ENCODE measurements around the gene CACNG8.
"Not testable (repeated sequence)": the region's sequence is repeated elsewhere in the genome, so short reads cannot be mapped to it uniquely, and the experiment has no call there.

The CACNG8 gene

DNA sequence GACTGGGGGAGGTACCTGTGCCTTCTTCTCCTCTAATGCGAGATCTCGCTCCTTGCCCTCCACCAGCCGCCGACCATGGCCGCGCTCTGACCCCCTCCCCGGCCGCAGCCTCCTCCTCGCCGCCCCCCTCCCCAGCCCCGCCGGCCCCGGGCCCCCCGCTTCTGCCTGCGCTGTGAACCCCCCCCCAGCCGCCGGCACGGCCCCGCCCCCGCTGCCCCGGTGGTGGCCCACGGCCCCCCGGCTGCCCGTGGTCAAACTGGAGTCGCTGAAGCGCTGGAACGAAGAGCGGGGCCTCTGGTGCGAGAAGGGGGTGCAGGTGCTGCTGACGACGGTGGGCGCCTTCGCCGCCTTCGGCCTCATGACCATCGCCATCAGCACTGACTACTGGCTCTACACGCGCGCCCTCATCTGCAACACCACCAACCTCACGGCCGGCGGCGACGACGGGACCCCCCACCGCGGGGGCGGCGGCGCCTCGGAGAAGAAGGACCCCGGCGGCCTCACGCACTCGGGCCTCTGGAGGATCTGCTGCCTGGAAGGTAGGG lies at the start of gene CACNG8:
Gene CACNG8 (plus strand): TSS at position 51 of the 545 bp plus-strand sequence.
- Mint-ChIP-seq H3K36me3 (no peaks in the 10 kb centered on the region), H3K9me3 (no peaks in the 10 kb centered on the region), H3K4me1 (peaks cover 32% of the 10 kb centered on the region), H3K4me3 (no peak within 1 kb of the TSS), H3K27ac (no peak within 1 kb of the TSS)
- DNase-seq (ENCODE audit: low spot score in 2 of 2) (no peak), ATAC-seq (no peak)

GRCh38 chr19:53915000-53915399 lies 47.7 kb upstream of the CACNG8 start:
- H3K9me3 Mint-ChIP-seq, result peaks cover 3% of the 10 kb centered on the region
- H3K4me1 Mint-ChIP-seq, result peaks cover 8% of the 10 kb centered on the region
- H3K36me3 Mint-ChIP-seq, result no peaks in the 10 kb centered on the region
- H3K4me3 Mint-ChIP-seq, result no peak overlapping the region
- H3K27ac Mint-ChIP-seq, result no peak overlapping the region
- ATAC-seq, result no peak
- DNase-seq (ENCODE audit: low spot score in 2 of 2), result no peak

- DNase-seq (ENCODE audit: low spot score in 2 of 2), result no peak
- Mint-ChIP-seq H3K4me3 (no peak overlapping the region), H3K4me1 (no peaks in the 10 kb centered on the region), H3K9me3 (peaks cover 3% of the 10 kb centered on the region), H3K27ac (no peak overlapping the region), H3K36me3 (no peaks in the 10 kb centered on the region)
- ATAC-seq, result no peak
Observed at GRCh38 chr19:53916004-53916403, 46.7 kb upstream of the CACNG8 start.

- Mint-ChIP-seq H3K4me1 (no peaks in the 10 kb centered on the region), H3K36me3 (no peaks in the 10 kb centered on the region)
Observed at GRCh38 chr19:53917356-53917755, 45.4 kb upstream of the CACNG8 start.

GRCh38 chr19:53927739-53928138 lies 35.0 kb upstream of the CACNG8 start:
- ATAC-seq, result no peak

More at GRCh38 chr19:53917356-53917755, 45.4 kb upstream of the CACNG8 start:
- H3K4me3 Mint-ChIP-seq, result no peak overlapping the region
- no peak overlapping the region for H3K27ac Mint-ChIP-seq
- ATAC-seq (no peak), DNase-seq (ENCODE audit: low spot score in 2 of 2) (no peak)
- peaks cover 3% of the 10 kb centered on the region for H3K9me3 Mint-ChIP-seq

DNA sequence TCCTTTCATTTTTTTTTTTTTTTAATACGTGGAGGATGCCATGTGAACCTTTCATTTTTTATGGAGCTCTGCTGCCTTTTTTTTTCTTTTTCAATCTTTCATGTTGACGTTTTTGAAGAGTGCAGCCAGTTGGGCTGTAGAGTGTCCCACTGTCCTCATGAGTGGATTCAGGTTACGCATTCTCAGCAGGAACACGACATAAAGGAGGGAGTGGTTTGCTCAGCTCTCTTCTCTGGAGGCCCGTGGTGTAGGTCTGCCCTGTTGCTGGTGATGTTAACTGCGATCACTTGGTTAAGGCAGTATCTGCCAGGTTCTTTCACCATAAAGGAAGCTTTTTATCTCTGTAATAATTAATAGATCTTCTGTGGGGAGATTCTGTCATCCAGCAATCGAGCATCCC lies 26.7 kb upstream of the CACNG8 start:
- Mint-ChIP-seq H3K4me3 (no peak overlapping the region), H3K27ac (no peak overlapping the region), H3K36me3 (no peaks in the 10 kb centered on the region), H3K9me3 (no peaks in the 10 kb centered on the region), H3K4me1 (no peaks in the 10 kb centered on the region)
- DNase-seq (ENCODE audit: low spot score in 2 of 2) (no peak), ATAC-seq (no peak)

More at GRCh38 chr19:53927739-53928138, 35.0 kb upstream of the CACNG8 start:
- Mint-ChIP-seq H3K9me3 (peaks cover 2% of the 10 kb centered on the region), H3K36me3 (no peaks in the 10 kb centered on the region), H3K27ac (no peak overlapping the region), H3K4me1 (no peaks in the 10 kb centered on the region), H3K4me3 (no peak overlapping the region)
- no peak for DNase-seq (ENCODE audit: low spot score in 2 of 2)

GRCh38 chr19:53942001-53942786 lies 20.5 kb upstream of the CACNG8 start:
- no peak overlapping the region for H3K27ac Mint-ChIP-seq
- ATAC-seq (no peak), DNase-seq (ENCODE audit: low spot score in 2 of 2) (no peak)
- no peaks in the 10 kb centered on the region for H3K36me3 Mint-ChIP-seq
- H3K4me3 Mint-ChIP-seq, result no peak overlapping the region
- H3K4me1 Mint-ChIP-seq, result peaks cover 9% of the 10 kb centered on the region
- H3K9me3 Mint-ChIP-seq, result no peaks in the 10 kb centered on the region

- no peak for ATAC-seq
- DNase-seq (ENCODE audit: low spot score in 2 of 2), result no peak
- H3K4me3 Mint-ChIP-seq, result no peak overlapping the region
Observed at GRCh38 chr19:53944416-53944815, 18.3 kb upstream of the CACNG8 start.

DNA sequence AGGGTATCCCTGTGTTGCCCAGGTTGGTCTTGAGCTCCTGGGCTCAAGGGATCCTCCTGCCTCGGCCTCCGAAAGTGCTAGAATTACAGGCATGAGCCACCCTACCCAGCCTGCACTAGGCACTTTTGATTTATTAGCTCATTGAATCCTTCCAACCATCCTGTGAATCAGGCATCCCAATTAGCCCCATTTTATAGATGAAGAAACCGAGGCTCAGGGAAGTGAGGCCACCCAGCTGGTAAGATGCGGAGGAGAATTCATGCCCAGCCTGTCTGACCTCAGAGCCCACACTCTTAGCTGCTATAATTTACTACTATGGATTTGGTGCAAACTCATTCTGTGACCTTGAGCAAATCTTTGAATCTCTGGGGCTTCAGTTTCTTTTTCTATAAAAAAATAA lies 17.8 kb upstream of the CACNG8 start:
- H3K36me3 Mint-ChIP-seq, result no peaks in the 10 kb centered on the region
- no peak overlapping the region for H3K4me3 Mint-ChIP-seq
- H3K9me3 Mint-ChIP-seq, result no peaks in the 10 kb centered on the region
- ATAC-seq (no peak), DNase-seq (ENCODE audit: low spot score in 2 of 2) (no peak)
- H3K27ac Mint-ChIP-seq, result no peak overlapping the region
- H3K4me1 Mint-ChIP-seq, result peaks cover 9% of the 10 kb centered on the region

More at GRCh38 chr19:53944416-53944815, 18.3 kb upstream of the CACNG8 start:
- no peak overlapping the region for H3K27ac Mint-ChIP-seq
- no peaks in the 10 kb centered on the region for H3K36me3 Mint-ChIP-seq
- no peaks in the 10 kb centered on the region for H3K9me3 Mint-ChIP-seq
- H3K4me1 Mint-ChIP-seq, result peaks cover 9% of the 10 kb centered on the region

- no peak for ATAC-seq
- Mint-ChIP-seq H3K36me3 (no peaks in the 10 kb centered on the region), H3K27ac (no peak overlapping the region), H3K4me1 (peaks cover 9% of the 10 kb centered on the region), H3K9me3 (no peaks in the 10 kb centered on the region), H3K4me3 (no peak overlapping the region)
- DNase-seq (ENCODE audit: low spot score in 2 of 2), result no peak
Observed at GRCh38 chr19:53945441-53945840, 17.3 kb upstream of the CACNG8 start.

GRCh38 chr19:53945998-53946397 lies 16.7 kb upstream of the CACNG8 start:
- no peak for ATAC-seq
- no peak overlapping the region for H3K4me3 Mint-ChIP-seq
- H3K36me3 Mint-ChIP-seq, result no peaks in the 10 kb centered on the region
- H3K9me3 Mint-ChIP-seq, result no peaks in the 10 kb centered on the region
- H3K27ac Mint-ChIP-seq, result no peak overlapping the region
- peaks cover 9% of the 10 kb centered on the region for H3K4me1 Mint-ChIP-seq
- no peak for DNase-seq (ENCODE audit: low spot score in 2 of 2)

DNA sequence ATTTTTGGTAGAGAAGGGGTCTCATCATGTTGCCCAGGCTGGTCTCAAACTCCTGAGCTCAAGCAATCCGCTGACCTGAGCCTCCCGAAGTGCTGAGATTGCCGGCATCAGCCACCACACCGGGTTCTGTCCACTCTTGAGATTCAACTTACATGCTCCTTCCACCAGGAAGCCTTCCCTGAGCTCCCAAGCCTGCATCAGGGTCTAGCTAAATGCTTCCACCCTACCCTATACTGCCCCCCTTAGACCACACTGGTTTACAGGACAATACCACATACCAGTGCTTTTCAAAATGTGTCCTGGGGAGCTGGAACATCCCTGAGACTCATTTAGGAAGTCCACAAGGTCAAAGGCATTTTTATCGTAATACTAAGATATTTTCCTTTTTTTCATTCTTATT lies 15.1 kb upstream of the CACNG8 start:
- H3K4me3 Mint-ChIP-seq, result no peak overlapping the region
- DNase-seq (ENCODE audit: low spot score in 2 of 2), result no peak
- no peaks in the 10 kb centered on the region for H3K9me3 Mint-ChIP-seq
- H3K27ac Mint-ChIP-seq, result no peak overlapping the region
- no peaks in the 10 kb centered on the region for H3K36me3 Mint-ChIP-seq
- H3K4me1 Mint-ChIP-seq, result peaks cover 6% of the 10 kb centered on the region
- no peak for ATAC-seq

DNA sequence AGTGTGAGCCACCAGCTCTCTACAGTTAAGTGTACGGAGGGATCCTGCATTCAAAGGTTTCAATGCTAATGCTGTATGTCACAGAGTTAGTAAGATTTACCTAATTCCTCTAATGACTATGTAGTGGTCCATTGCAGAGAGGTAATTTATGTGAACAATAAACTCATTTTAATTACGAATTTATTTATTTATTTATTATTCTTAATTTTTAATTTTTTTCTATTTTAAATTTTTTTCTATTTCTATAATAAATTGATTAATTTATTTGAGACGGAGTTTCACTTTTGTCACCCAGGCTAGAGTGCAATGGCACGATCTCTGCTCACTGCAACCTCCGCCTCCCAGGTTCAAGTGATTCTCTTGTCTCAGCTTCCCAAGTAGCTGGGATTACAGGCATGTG lies 14.1 kb upstream of the CACNG8 start:
- not testable (repeated sequence) for H3K4me1 Mint-ChIP-seq; H3K9me3 Mint-ChIP-seq; H3K27ac Mint-ChIP-seq; ATAC-seq; H3K36me3 Mint-ChIP-seq; H3K4me3 Mint-ChIP-seq; DNase-seq (ENCODE audit: low spot score in 2 of 2)

DNA sequence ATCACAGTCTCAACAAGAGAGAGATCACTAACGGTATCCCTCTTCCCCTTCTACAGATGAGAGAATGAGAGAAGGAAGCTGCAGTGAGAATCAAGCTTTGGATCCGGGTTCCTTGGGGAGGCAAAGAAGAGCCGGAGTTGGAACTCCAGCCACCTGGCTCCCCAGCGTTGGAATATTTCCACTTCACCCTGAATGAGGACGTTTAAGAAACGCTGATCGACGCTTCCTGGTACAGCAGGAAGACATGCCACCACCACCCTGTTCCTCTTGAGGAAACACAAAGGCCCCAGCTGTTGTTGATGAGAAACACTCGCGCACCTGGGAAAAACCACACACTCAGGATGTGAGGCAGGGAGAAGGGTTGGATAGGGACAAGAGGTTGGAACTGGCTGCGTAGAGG lies 11.3 kb upstream of the CACNG8 start:
- DNase-seq (ENCODE audit: low spot score in 2 of 2) (no peak), ATAC-seq (no peak)
- no peak overlapping the region for H3K4me3 Mint-ChIP-seq
- no peaks in the 10 kb centered on the region for H3K4me1 Mint-ChIP-seq
- H3K27ac Mint-ChIP-seq, result no peak overlapping the region
- no peaks in the 10 kb centered on the region for H3K9me3 Mint-ChIP-seq
- H3K36me3 Mint-ChIP-seq, result no peaks in the 10 kb centered on the region

DNA sequence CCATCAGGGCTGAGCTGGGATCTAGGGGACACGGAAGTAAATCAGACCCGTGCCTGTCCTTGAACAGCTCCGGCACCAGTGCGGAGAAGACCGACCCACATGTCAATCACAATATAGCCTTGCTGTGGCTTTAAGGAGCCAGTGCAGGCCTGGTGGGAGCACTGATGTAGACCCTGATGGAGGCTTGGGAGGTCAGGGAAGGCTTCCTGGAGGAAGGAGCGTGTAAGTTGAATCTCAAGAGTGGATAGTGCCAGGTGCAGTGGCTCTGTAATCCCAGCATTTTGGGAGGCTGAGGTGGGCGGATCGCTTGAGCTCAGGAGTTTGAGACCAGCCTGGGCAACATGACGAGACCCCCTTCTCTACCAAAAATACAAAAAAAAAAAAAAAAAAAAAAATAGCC lies 10.8 kb upstream of the CACNG8 start:
- no peaks in the 10 kb centered on the region for H3K4me1 Mint-ChIP-seq
- no peaks in the 10 kb centered on the region for H3K9me3 Mint-ChIP-seq
- no peak overlapping the region for H3K27ac Mint-ChIP-seq
- ATAC-seq (no peak), DNase-seq (ENCODE audit: low spot score in 2 of 2) (no peak)
- no peaks in the 10 kb centered on the region for H3K36me3 Mint-ChIP-seq
- no peak overlapping the region for H3K4me3 Mint-ChIP-seq

GRCh38 chr19:53953383-53953782 lies 9.4 kb upstream of the CACNG8 start:
- no peak for ATAC-seq
- Mint-ChIP-seq H3K4me3 (no peak overlapping the region), H3K4me1 (peaks cover under 1% of the 10 kb centered on the region), H3K9me3 (no peaks in the 10 kb centered on the region), H3K27ac (no peak overlapping the region), H3K36me3 (no peaks in the 10 kb centered on the region)
- no peak for DNase-seq (ENCODE audit: low spot score in 2 of 2)

Data from stimulated activated effector memory CD8-positive, alpha-beta T cell treated with anti-CD3 and anti-CD28 coated beads, Interleukin-12 subunit alpha, Interleukin-12 subunit beta, amount 100 ng/mL, for 72 hours (primary cell).